GM12878 (cell line): ENCODE data around the gene STXBP5. TPM values are rescaled to one million over a fixed set of nuclear protein-coding genes. Genes with fewer than 3 reads are reported as not detected.

Experiments used
- ATAC-seq: fragments of 200-7000 bp; cut with Tn5 transposase; 3 replicates; pipeline ENCODE4 v1.9.1; 2020; ENCODE audit warnings: mild to moderate bottlenecking, moderate library complexity
- BruUV-seq: library from RNA; stranded (reverse); fragments of 400-500 nt; replicated peaks from 2 replicates; lab custom pipeline; 2021; lab: Mats Ljungman, UMichigan
- CTCF ChIA-PET: fragments of 300-600 bp; sonication (Branson Sonifier 250); formaldehyde crosslinking; extraction: SDS; loops from one replicate; lab custom pipeline; 2021; ENCODE audit warnings: inconsistent platforms; lab: Yijun Ruan, JAX
- POLR2A ChIA-PET: fragments of 350-600 bp; formaldehyde crosslinking; extraction: SDS; loops from one replicate; lab custom pipeline; 2021; ENCODE audit warnings: inconsistent platforms; lab: Charles Lee
- RAD21 ChIA-PET: fragments of 300-600 bp; sonication (Branson Sonifier 250); formaldehyde crosslinking; loops from one replicate; lab custom pipeline; 2023; ENCODE audit warnings: antibody characterized with exemption; ENCODE audit not compliant: unreplicated experiment; lab: Charles Lee
- SMC1A ChIA-PET: fragments of 300-600 bp; sonication (Branson Sonifier 250); formaldehyde crosslinking; loops from one replicate; lab custom pipeline; 2023; ENCODE audit not compliant: unreplicated experiment, uncharacterized antibody; lab: Charles Lee
- DNase-seq: peaks from one replicate; pipeline ENCODE4 v3.0.0-alpha.2; 2011; ENCODE audit warnings: low read depth, low spot score
- FAIRE-seq: peaks from 3 replicates; lab custom pipeline; 2011; peaks lifted over from hg19 to GRCh38; lab: Jason Lieb, UNC
- H2AFZ ChIP-seq: 2 replicates; pipeline ENCODE4 v1.6.0; 2011; ENCODE audit warnings: low read depth, low read length, control low read depth; ENCODE audit not compliant: control insufficient read depth
- H3K27ac ChIP-seq: 2 replicates; pipeline ENCODE4 v1.5.1; 2011; ENCODE audit warnings: control low read depth; ENCODE audit not compliant: control insufficient read depth, insufficient read depth
- H3K27me3 ChIP-seq, 2 experiments: replicated peaks in 1 of 2; 2 replicates each; pipeline versions ENCODE4 v1.6.0 to v1.6.1; 2011; ENCODE audit warnings: low read length in 1 of 2; ENCODE audit not compliant: control insufficient read depth in 2 of 2, insufficient read depth in 2 of 2
- H3K36me3 ChIP-seq, 2 experiments: 2 replicates each; pipeline ENCODE4 v1.5.1; 2011; ENCODE audit warnings: low read length in 1 of 2; ENCODE audit not compliant: control insufficient read depth in 2 of 2, insufficient read depth in 2 of 2
- H3K4me1 ChIP-seq: 2 replicates; pipeline ENCODE4 v1.6.1; 2011; ENCODE audit warnings: mild to moderate bottlenecking, low read length, moderate library complexity, mixed read lengths; ENCODE audit not compliant: control insufficient read depth, insufficient read depth
- H3K4me2 ChIP-seq: 2 replicates; pipeline ENCODE4 v1.6.0; 2011; ENCODE audit warnings: control low read depth; ENCODE audit not compliant: control insufficient read depth, insufficient read depth
- H3K4me3 ChIP-seq: fragments of 200-600 bp; sonication (generic); 2 replicates; pipeline ENCODE4 v1.5.1; 2016
- H3K79me2 ChIP-seq: 2 replicates; pipeline ENCODE4 v1.6.0; 2011; ENCODE audit warnings: low read length; ENCODE audit not compliant: control insufficient read depth, insufficient read depth
- H3K9ac ChIP-seq: 2 replicates; pipeline ENCODE4 v1.8.0; 2011; ENCODE audit warnings: low read length, control low read depth, mixed read lengths; ENCODE audit not compliant: control insufficient read depth, insufficient read depth
- H3K9me3 ChIP-seq: replicated peaks from 3 replicates; pipeline ENCODE4 v1.5.1; 2011; ENCODE audit warnings: mild to moderate bottlenecking, low read length; ENCODE audit not compliant: control insufficient read depth, insufficient read depth
- H4K20me1 ChIP-seq: 2 replicates; pipeline ENCODE4 v1.6.0; 2011; ENCODE audit not compliant: control insufficient read depth, insufficient read depth
- CHD2 ChIP-seq: IDR thresholded peaks from 2 replicates; pipeline ENCODE4 v1.6.1; 2011; ENCODE audit warnings: low read depth, low read length, improper control_type of control experiment, borderline replicate concordance
- SREBF2 ChIP-seq: IDR thresholded peaks from 2 replicates; pipeline ENCODE4 v1.6.1; 2012; ENCODE audit warnings: mild to moderate bottlenecking, low read length
- SRF ChIP-seq, 2 experiments: IDR thresholded peaks; 2 replicates each; pipeline ENCODE4 v1.6.1; 2011; ENCODE audit warnings: low read depth in 2 of 2, low read length in 2 of 2, mild to moderate bottlenecking in 1 of 2, moderate library complexity in 1 of 2
- ZBED1 ChIP-seq: IDR thresholded peaks from 2 replicates; pipeline ENCODE4 v1.6.1; 2016; ENCODE audit warnings: borderline replicate concordance
- ZNF24 ChIP-seq: fragments of 450-650 bp; IDR thresholded peaks from 2 replicates; pipeline ENCODE4 v1.6.1; 2017; ENCODE audit warnings: antibody characterized with exemption, mild to moderate bottlenecking
- WGBS: methylation state at CpG from one replicate; pipeline ENCODE4 v1.1.6; 2016; ENCODE audit warnings: low lambda C conversion rate; ENCODE audit not compliant: insufficient replicate concordance, insufficient coverage; ENCODE audit errors: missing lambda C conversion rate; 5-methylcytosine and 5-hydroxymethylcytosine counted together
- in situ Hi-C: fragments of 300-500 bp; cut with MboI; formaldehyde crosslinking; loops from 9 replicates; pipeline ENCODE4 v1.14.3; 2018; ENCODE audit warnings: mixed read lengths
- intact Hi-C: fragments of 100-400 bp; cut with micrococcal nuclease; formaldehyde crosslinking; loops from one replicate; pipeline ENCODE4 v1.14.2; 2022; ENCODE audit not compliant: unreplicated experiment
- polyA plus RNA-seq, 11 experiments: library from polyadenylated mRNA; depleted of rRNA in 4 of 11; unstranded in 6 of 11; stranded (reverse) in 5 of 11; fragments of >200 nt; fragmentation: Nextera tagmentation in 4 of 11; fragmentation: Illumina TruSeq in 1 of 11; extraction: Ambion mirVana in 4 of 11; extraction: Trizol in 1 of 11; gene quantifications; 1 replicate in 1 of 11; 2 replicates in 10 of 11; pipeline versions ENCODE4 v1.2.1 to v1.2.3, GENCODE V29; 2011 to 2016; ENCODE audit warnings: inconsistent platforms in 2 of 11, missing spikeins in 2 of 11, low read depth in 1 of 11
- total RNA-seq, 4 experiments: library from RNA; depleted of rRNA in 3 of 4; stranded (reverse); fragments of >200 nt in 3 of 4; fragmentation: Illumina TruSeq in 1 of 4; extraction: Trizol in 1 of 4; gene quantifications; 2 replicates each; pipeline versions ENCODE4 v1.2.1 to v1.2.3, GENCODE V29; 2013 to 2021
- TF ChIP-seq, protein P1 (sequence below): IDR thresholded peaks from 2 replicates; pipeline ENCODE4 v1.6.1; 2012; ENCODE audit warnings: low read depth, low read length, improper control_type of control experiment
- TF ChIP-seq, protein P2 (sequence below): IDR thresholded peaks from 2 replicates; pipeline ENCODE4 v1.6.1; 2012; ENCODE audit warnings: low read depth, low read length, improper control_type of control experiment

STXBP5 gene
- total and polyA plus RNA-seq, 10 of the 15 experiments (the other 5 are each of a cell fraction or from before 2014, with no cell fraction given) = 1.4 to 13.2 (median 8.4) TPM

GRCh38 chr6:147337921-147338320, 133.7 kb downstream of the STXBP5 start:
- no peak overlapping the region for H3K4me2 ChIP-seq
- no TSS peak for BruUV-seq
- SMC1A ChIA-PET = interaction anchor here (0.9 to 1.8 kb wide), 3 partner anchors 9 to 10 kb away, joined by 3 to 5 read pairs (median 4); no protein-coding TSS in a partner anchor
- no peaks in the 10 kb centered on the region for H4K20me1 ChIP-seq
- H3K4me3 ChIP-seq = no peak overlapping the region
- H3K27ac ChIP-seq = no peak overlapping the region
- WGBS = 93% methylated on average over 3 of the region's 3 CpGs
- in situ Hi-C loops (no loop called here), intact Hi-C loops (no loop called here)
- DNase-seq (no peak), ATAC-seq (no peak), FAIRE-seq (no peak)
- TF ChIP-seq ZBED1 (no peak), SRF (IDR thresholded peaks at IDR 0.05; ENCODE audit: low read depth in 2 of 2, low read length in 2 of 2) (no peak), CHD2 (no peak), ZNF24 (no peak)
- TF ChIP-seq, protein P1, sequence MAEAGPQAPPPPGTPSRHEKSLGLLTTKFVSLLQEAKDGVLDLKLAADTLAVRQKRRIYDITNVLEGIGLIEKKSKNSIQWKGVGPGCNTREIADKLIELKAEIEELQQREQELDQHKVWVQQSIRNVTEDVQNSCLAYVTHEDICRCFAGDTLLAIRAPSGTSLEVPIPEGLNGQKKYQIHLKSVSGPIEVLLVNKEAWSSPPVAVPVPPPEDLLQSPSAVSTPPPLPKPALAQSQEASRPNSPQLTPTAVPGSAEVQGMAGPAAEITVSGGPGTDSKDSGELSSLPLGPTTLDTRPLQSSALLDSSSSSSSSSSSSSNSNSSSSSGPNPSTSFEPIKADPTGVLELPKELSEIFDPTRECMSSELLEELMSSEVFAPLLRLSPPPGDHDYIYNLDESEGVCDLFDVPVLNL = no peak
- H3K9ac ChIP-seq = no peak overlapping the region
- CTCF ChIA-PET = interaction anchor here (1.2 kb wide), 1 partner anchor 45 kb away, joined by 4 read pairs; no protein-coding TSS in a partner anchor
- no peaks in the 10 kb centered on the region for H3K79me2 ChIP-seq
- H3K36me3 ChIP-seq = no peaks in the 10 kb centered on the region
- H3K4me1 ChIP-seq = no peaks in the 10 kb centered on the region
- RAD21 ChIA-PET = no interaction called here
- POLR2A ChIA-PET = no interaction called here
- H3K9me3 ChIP-seq = no peaks in the 10 kb centered on the region; the same call in 2 of the 3 replicates
- H3K27me3 ChIP-seq = no peaks in the 10 kb centered on the region
- no peak overlapping the region for H2AFZ ChIP-seq

DNA sequence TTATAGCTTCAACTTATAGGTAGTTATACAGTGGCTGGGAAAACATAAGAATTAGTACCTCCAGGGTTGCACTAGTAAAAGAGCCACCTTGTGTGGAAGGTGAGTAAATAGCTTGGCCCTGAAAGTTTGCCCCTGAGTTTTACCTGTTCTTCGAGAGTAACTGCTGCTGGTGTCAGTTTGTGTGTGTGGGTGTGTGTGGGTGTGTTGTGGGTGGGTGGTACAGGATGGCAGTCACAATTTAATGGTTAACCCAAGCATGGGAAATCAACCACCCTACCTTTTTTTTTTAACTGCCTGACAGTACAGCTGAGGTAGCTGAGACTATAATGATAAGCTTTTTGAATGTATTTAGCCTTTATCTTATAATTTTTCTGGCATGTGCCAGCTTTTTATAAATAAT, 137.3 kb downstream of the STXBP5 start:
- DNase-seq = no peak
- H3K27ac ChIP-seq = no peak overlapping the region
- ChIA-PET POLR2A (interaction anchor here (0.6 to 1.2 kb wide), 2 partner anchors 9 to 96 kb away, joined by 3 to 4 read pairs; no protein-coding TSS in a partner anchor), RAD21 (no interaction called here), CTCF (interaction anchor here (0.8 kb wide), 1 partner anchor 14 kb away, joined by 3 read pairs; no protein-coding TSS in a partner anchor), SMC1A (interaction anchor here (0.6 to 1.7 kb wide), 4 partner anchors 10 to 67 kb away, joined by 3 to 6 read pairs (median 4); no protein-coding TSS in a partner anchor)
- H3K36me3 ChIP-seq = no peaks in the 10 kb centered on the region
- H3K4me3 ChIP-seq = no peak overlapping the region
- H3K9ac ChIP-seq = no peak overlapping the region
- H3K4me1 ChIP-seq = no peaks in the 10 kb centered on the region
- H3K27me3 ChIP-seq = no peaks in the 10 kb centered on the region
- H3K79me2 ChIP-seq = no peaks in the 10 kb centered on the region
- no peak for FAIRE-seq
- H4K20me1 ChIP-seq = no peaks in the 10 kb centered on the region
- no TSS peak for BruUV-seq
- WGBS = 100% methylated on average over 1 of the region's 1 CpG
- TF ChIP-seq, protein P2, sequence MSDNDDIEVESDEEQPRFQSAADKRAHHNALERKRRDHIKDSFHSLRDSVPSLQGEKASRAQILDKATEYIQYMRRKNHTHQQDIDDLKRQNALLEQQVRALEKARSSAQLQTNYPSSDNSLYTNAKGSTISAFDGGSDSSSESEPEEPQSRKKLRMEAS = no peak
- no peak for TF ChIP-seq SREBF2
- no peak; the same call in 1 of the 3 replicates for ATAC-seq
- no peak overlapping the region for H2AFZ ChIP-seq
- in situ Hi-C loops (no loop called here), intact Hi-C loops (no loop called here)
- H3K9me3 ChIP-seq = no peaks in the 10 kb centered on the region
- H3K4me2 ChIP-seq = no peak overlapping the region
